HG03432 (cell line): Measurements from ENCODE around the gene POLR1B.
"Not testable (repeated sequence)": the region's sequence is repeated elsewhere in the genome, so short reads cannot be mapped to it uniquely, and the experiment has no call there.

Experiments
- ATAC-seq: cut with Tn5 transposase; IDR thresholded peaks from one replicate; pipeline ENCODE4 v1.9.1; 2021; ENCODE audit warnings: mild to moderate bottlenecking, moderate library complexity; ENCODE audit not compliant: unreplicated experiment

POLR1B gene

GRCh38 chr2:112597537-112598322, 55.5 kb downstream of the POLR1B start:
- no peak for ATAC-seq

GRCh38 chr2:112600634-112601033, 58.4 kb downstream of the POLR1B start:
- no peak for ATAC-seq

- ATAC-seq = no peak
Measured at GRCh38 chr2:112601754-112602153, 59.5 kb downstream of the POLR1B start.

- ATAC-seq = no peak
Measured at GRCh38 chr2:112602917-112603316, 60.7 kb downstream of the POLR1B start.

GRCh38 chr2:112603731-112604130, 61.5 kb downstream of the POLR1B start:
- no peak for ATAC-seq

- ATAC-seq = no peak
Measured at GRCh38 chr2:112604952-112605351, 62.7 kb downstream of the POLR1B start.

GRCh38 chr2:112605926-112606325, 63.7 kb downstream of the POLR1B start:
- ATAC-seq = no peak

GRCh38 chr2:112606547-112606946, 64.3 kb downstream of the POLR1B start:
- no peak for ATAC-seq

- no peak for ATAC-seq
Measured at GRCh38 chr2:112607680-112608438, 65.6 kb downstream of the POLR1B start.

- ATAC-seq = not testable (repeated sequence)
Measured at GRCh38 chr2:112609320-112609719, 67.1 kb downstream of the POLR1B start.

GRCh38 chr2:112612283-112612682, 70.0 kb downstream of the POLR1B start:
- ATAC-seq = not testable (repeated sequence)

- ATAC-seq = no peak
Measured at GRCh38 chr2:112614201-112614840, 72.1 kb downstream of the POLR1B start.

- no peak for ATAC-seq
Measured at GRCh38 chr2:112615051-112615450, 72.8 kb downstream of the POLR1B start.

GRCh38 chr2:112615798-112616197, 73.5 kb downstream of the POLR1B start:
- not testable (repeated sequence) for ATAC-seq

GRCh38 chr2:112618383-112618782, 76.1 kb downstream of the POLR1B start:
- ATAC-seq = no peak

GRCh38 chr2:112621790-112622527, 79.7 kb downstream of the POLR1B start:
- ATAC-seq = no peak

- ATAC-seq = no peak
Measured at GRCh38 chr2:112622528-112622849, 80.2 kb downstream of the POLR1B start.

GRCh38 chr2:112623913-112624777, 81.9 kb downstream of the POLR1B start:
- peak; percentile 78 for ATAC-seq

GRCh38 chr2:112625474-112626114, 83.3 kb downstream of the POLR1B start:
- ATAC-seq = no peak

GRCh38 chr2:112626604-112627059, 84.4 kb downstream of the POLR1B start:
- peak; percentile 52 for ATAC-seq
